ENCODE data around the gene EMC10. TPM values are rescaled to one million over a fixed set of nuclear protein-coding genes. Genes with fewer than 3 reads are reported as not detected.

EMC10 gene
- total and polyA plus RNA-seq, 2 donors (not counting 3 experiments of a cell fraction or from before 2014, with no cell fraction given) = 106 to 111 TPM

GRCh38 chr19:50495020-50495531 lies 18.8 kb downstream of the EMC10 start:
- TF ChIP-seq FOS (IDR thresholded peaks at IDR 0.05; ENCODE audit: borderline replicate concordance, insufficient read depth, low read length) = no peak
- no peak for TF ChIP-seq POLR2AphosphoS5 (IDR thresholded peaks at IDR 0.05; ENCODE audit: insufficient read depth, low read depth, low read length)
- TF ChIP-seq POLR2A (IDR thresholded peaks at IDR 0.05; ENCODE audit: low read depth, low read length) = no peak
- TF ChIP-seq EZH2 (IDR thresholded peaks at IDR 0.05; ENCODE audit: borderline replicate concordance, low read depth, low read length, severe bottlenecking) = no peak
- TF ChIP-seq, protein P1, sequence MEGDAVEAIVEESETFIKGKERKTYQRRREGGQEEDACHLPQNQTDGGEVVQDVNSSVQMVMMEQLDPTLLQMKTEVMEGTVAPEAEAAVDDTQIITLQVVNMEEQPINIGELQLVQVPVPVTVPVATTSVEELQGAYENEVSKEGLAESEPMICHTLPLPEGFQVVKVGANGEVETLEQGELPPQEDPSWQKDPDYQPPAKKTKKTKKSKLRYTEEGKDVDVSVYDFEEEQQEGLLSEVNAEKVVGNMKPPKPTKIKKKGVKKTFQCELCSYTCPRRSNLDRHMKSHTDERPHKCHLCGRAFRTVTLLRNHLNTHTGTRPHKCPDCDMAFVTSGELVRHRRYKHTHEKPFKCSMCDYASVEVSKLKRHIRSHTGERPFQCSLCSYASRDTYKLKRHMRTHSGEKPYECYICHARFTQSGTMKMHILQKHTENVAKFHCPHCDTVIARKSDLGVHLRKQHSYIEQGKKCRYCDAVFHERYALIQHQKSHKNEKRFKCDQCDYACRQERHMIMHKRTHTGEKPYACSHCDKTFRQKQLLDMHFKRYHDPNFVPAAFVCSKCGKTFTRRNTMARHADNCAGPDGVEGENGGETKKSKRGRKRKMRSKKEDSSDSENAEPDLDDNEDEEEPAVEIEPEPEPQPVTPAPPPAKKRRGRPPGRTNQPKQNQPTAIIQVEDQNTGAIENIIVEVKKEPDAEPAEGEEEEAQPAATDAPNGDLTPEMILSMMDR (IDR thresholded peaks at IDR 0.05; ENCODE audit: extremely low read depth in 1 of 2, insufficient read depth in 1 of 2, low read depth in 1 of 2, low read length in 2 of 2) = no peak
- Histone ChIP-seq H3K4me2 (ENCODE audit: insufficient read depth, low read length) (no peak overlapping the region), H3K27me3 (ENCODE audit: control insufficient read depth in 2 of 2, insufficient read depth in 2 of 2, low read length in 2 of 2) (peaks cover 5 to 8% of the 10 kb centered on the region in 2 experiments), H3K4me1 (ENCODE audit: control insufficient read depth, extremely low read depth, insufficient read depth, low read length) (no peaks in the 10 kb centered on the region), H3K9me1 (replicated peaks; ENCODE audit: control insufficient read depth, extremely low read depth, insufficient read depth, low read length) (no peaks in the 10 kb centered on the region), H3K27ac (ENCODE audit: insufficient read depth, low read depth, low read length) (no peak overlapping the region), H3K9me3 (replicated peaks; ENCODE audit: control insufficient read depth, insufficient read depth, low read length) (no peaks in the 10 kb centered on the region), H3K79me2 (ENCODE audit: control insufficient read depth, insufficient read depth, low read length) (no peaks in the 10 kb centered on the region), H4K20me1 (replicated peaks; ENCODE audit: control insufficient read depth, extremely low read depth, insufficient read depth, low read length) (no peaks in the 10 kb centered on the region), H3K9ac (replicated peaks; ENCODE audit: extremely low read depth, insufficient read depth, low read length) (no peak overlapping the region), H3K36me3 (ENCODE audit: control insufficient read depth in 2 of 2, extremely low read depth in 1 of 2, insufficient read depth in 2 of 2, low read length in 2 of 2) (no peaks in the 10 kb centered on the region), H3K4me3 (replicated peaks in 1 of 3; ENCODE audit: insufficient read depth in 1 of 3, low read depth in 1 of 3, low read length in 3 of 3) (no peak overlapping the region), H2AFZ (ENCODE audit: low read depth, low read length) (no peak overlapping the region)
- ChIA-PET CTCF (no interaction called here), POLR2A (no interaction called here)
- FAIRE-seq (no peak), DNase-seq (ENCODE audit: low read depth, low spot score) (no peak)
- no TSS peak for BruUV-seq (replicated peaks)
- intact Hi-C loops (cut with micrococcal nuclease) (no loop called here), dilution Hi-C loops (cut with MboI; ENCODE audit: extremely low pct_ligation_motif_present, low sequenced_read_pairs) (no loop called here)
